HepG2 (cell line): ENCODE measurements around the gene TAGLN2. TPM values are rescaled to one million over a fixed set of nuclear protein-coding genes. Genes with fewer than 3 reads are reported as not detected.

ENCODE experiments used
- ATAC-seq: fragments of 200-7000 bp; cut with Tn5 transposase; 3 replicates; pipeline ENCODE4 v1.9.1; 2020; ENCODE audit warnings: mild to moderate bottlenecking, moderate library complexity
- BruUV-seq: library from RNA; stranded (reverse); fragments of 400-500 nt; replicated peaks from 2 replicates; lab custom pipeline; 2021; lab: Mats Ljungman, UMichigan
- CTCF ChIA-PET: fragments of 300-600 bp; formaldehyde crosslinking; extraction: SDS; loops from one replicate; lab custom pipeline; 2021; ENCODE audit warnings: low total read pairs, inconsistent platforms, low intra/inter-chr PET ratio; lab: Yijun Ruan, JAX
- POLR2A ChIA-PET: fragments of 350-600 bp; sonication (Branson Sonifier 250); formaldehyde crosslinking; loops from one replicate; lab custom pipeline; 2020; ENCODE audit warnings: antibody characterized with exemption, inconsistent platforms; lab: Yijun Ruan, JAX
- DNase-seq: peaks from one replicate; pipeline ENCODE4 v3.0.0-alpha.2; 2015; ENCODE audit warnings: low spot score
- FAIRE-seq: peaks from 3 replicates; lab custom pipeline; 2011; peaks lifted over from hg19 to GRCh38; lab: Jason Lieb, UNC
- H2AFZ ChIP-seq: one replicate; pipeline ENCODE4 v1.6.1; 2011; ENCODE audit warnings: low read length, inconsistent platforms
- H3K27ac ChIP-seq: fragments of 300-600 bp; 3 replicates; pipeline ENCODE4 v1.8.0; 2011; ENCODE audit warnings: mixed run types, mild to moderate bottlenecking, mixed read lengths, low read length, inconsistent platforms; ENCODE audit not compliant: insufficient read depth; ENCODE audit errors: extremely low read length
- H3K27me3 ChIP-seq, 2 experiments: fragments of 200-600 bp in 1 of 2; 2 replicates in 1 of 2; 3 replicates in 1 of 2; pipeline versions ENCODE4 v1.6.0 to v1.8.0; 2011; ENCODE audit warnings: low read length in 2 of 2, mild to moderate bottlenecking in 2 of 2, moderate library complexity in 2 of 2, inconsistent platforms in 1 of 2; ENCODE audit not compliant: insufficient read depth in 2 of 2, control insufficient read depth in 1 of 2
- H3K36me3 ChIP-seq, 2 experiments: fragments of 200-600 bp in 1 of 2; replicated peaks in 1 of 2; 2 replicates in 1 of 2; 3 replicates in 1 of 2; pipeline versions ENCODE4 v1.5.1 to v1.8.0; 2011; ENCODE audit warnings: low read length in 2 of 2, inconsistent platforms in 1 of 2; ENCODE audit not compliant: insufficient read depth in 2 of 2, control insufficient read depth in 1 of 2
- H3K4me1 ChIP-seq: 2 replicates; pipeline ENCODE4 v1.5.1; 2012; ENCODE audit warnings: low read length, inconsistent platforms; ENCODE audit not compliant: insufficient read depth
- H3K4me2 ChIP-seq: 2 replicates; pipeline ENCODE4 v1.6.0; 2011; ENCODE audit warnings: low read depth, low read length, inconsistent platforms
- H3K4me3 ChIP-seq, 3 experiments: fragments of 200-600 bp in 1 of 3; sonication (generic), shearing (Covaris generic) in 1 of 3; replicated peaks in 1 of 3; 2 replicates each; pipeline ENCODE4 v1.5.1; 2011 to 2016; ENCODE audit warnings: low read length in 3 of 3, inconsistent platforms in 2 of 3, low read depth in 2 of 3, mild to moderate bottlenecking in 2 of 3, control low read depth in 1 of 3, mixed read lengths in 1 of 3; ENCODE audit not compliant: insufficient read depth in 1 of 3
- H3K79me2 ChIP-seq: one replicate; pipeline ENCODE4 v1.6.1; 2011; ENCODE audit warnings: low read length, inconsistent platforms; ENCODE audit not compliant: insufficient read depth
- H3K9ac ChIP-seq: 2 replicates; pipeline ENCODE4 v1.6.0; 2011; ENCODE audit warnings: mild to moderate bottlenecking, low read depth, low read length, inconsistent platforms; ENCODE audit not compliant: insufficient read depth
- H3K9me3 ChIP-seq: 2 replicates; pipeline ENCODE4 v1.5.1; 2012; ENCODE audit warnings: mild to moderate bottlenecking, low read length
- H4K20me1 ChIP-seq: 2 replicates; pipeline ENCODE4 v1.6.0; 2011; ENCODE audit warnings: inconsistent platforms, mild to moderate bottlenecking, low read length, moderate library complexity; ENCODE audit not compliant: insufficient read depth
- SMAD9 ChIP-seq: sonication (generic); formaldehyde crosslinking; IDR thresholded peaks from 2 replicates; pipeline ENCODE4 v1.5.1; 2020; ENCODE audit warnings: mild to moderate bottlenecking, missing genetic modification reagents
- TAF15 ChIP-seq: fragments of 200-400 bp; formaldehyde crosslinking; IDR thresholded peaks from one replicate; pipeline ENCODE4 v1.6.1; 2018; ENCODE audit warnings: mild to moderate bottlenecking, low read depth, low read length; ENCODE audit not compliant: poor library complexity, severe bottlenecking
- ZMYM2 ChIP-seq: sonication (generic); formaldehyde crosslinking; IDR thresholded peaks from 2 replicates; pipeline ENCODE4 v1.8.0; 2022; ENCODE audit warnings: mild to moderate bottlenecking, missing genetic modification reagents
- WGBS: methylation state at CpG from one replicate; pipeline ENCODE4 v1.1.6; 2017; ENCODE audit warnings: low lambda C conversion rate; 5-methylcytosine and 5-hydroxymethylcytosine counted together
- in situ Hi-C: cut with HindIII; loops from 2 replicates; pipeline ENCODE4 v1.10.0; 2017; ENCODE audit warnings: low pct_unique_long_range_greater_than_20kb; ENCODE audit not compliant: extremely low pct_ligation_motif_present
- intact Hi-C: fragments of 100-400 bp; cut with micrococcal nuclease; formaldehyde crosslinking; loops from one replicate; pipeline ENCODE4 v1.10.0; 2022; ENCODE audit not compliant: unreplicated experiment
- polyA plus RNA-seq, 8 experiments: library from polyadenylated mRNA; depleted of rRNA in 3 of 8; stranded (reverse) in 7 of 8; unstranded in 1 of 8; fragments of >200 nt; fragmentation: Illumina TruSeq in 4 of 8; extraction: Trizol in 4 of 8; gene quantifications; 2 replicates each; pipeline versions ENCODE4 v1.2.1 to v1.2.3, GENCODE V29; 2011 to 2016; ENCODE audit warnings: low read depth in 4 of 8, missing spikeins in 1 of 8, mixed read lengths in 1 of 8; ENCODE audit not compliant: insufficient read depth in 1 of 8
- total RNA-seq, 5 experiments: library from RNA; depleted of rRNA; stranded (reverse); fragments of >200 nt; fragmentation: Illumina TruSeq; extraction: Trizol; gene quantifications; 2 replicates each; pipeline ENCODE4 v1.2.3, GENCODE V29; 2016; ENCODE audit warnings: low read depth in 1 of 5
- TF ChIP-seq, protein P1 (sequence below): IDR thresholded peaks from 2 replicates; pipeline ENCODE4 v1.6.1; 2016; ENCODE audit warnings: mild to moderate bottlenecking, missing biosample characterization, missing genetic modification reagents
- TF ChIP-seq, protein P2 (sequence below): sonication (generic); formaldehyde crosslinking; IDR thresholded peaks from 2 replicates; pipeline ENCODE4 v1.5.0; 2020; ENCODE audit warnings: mild to moderate bottlenecking, missing genetic modification reagents, borderline replicate concordance

Gene TAGLN2
- total and polyA plus RNA-seq, 2 of the 13 experiments (the other 11 are each of a cell fraction or from before 2014, with no cell fraction given), result 6.7 to 17.2 TPM

DNA sequence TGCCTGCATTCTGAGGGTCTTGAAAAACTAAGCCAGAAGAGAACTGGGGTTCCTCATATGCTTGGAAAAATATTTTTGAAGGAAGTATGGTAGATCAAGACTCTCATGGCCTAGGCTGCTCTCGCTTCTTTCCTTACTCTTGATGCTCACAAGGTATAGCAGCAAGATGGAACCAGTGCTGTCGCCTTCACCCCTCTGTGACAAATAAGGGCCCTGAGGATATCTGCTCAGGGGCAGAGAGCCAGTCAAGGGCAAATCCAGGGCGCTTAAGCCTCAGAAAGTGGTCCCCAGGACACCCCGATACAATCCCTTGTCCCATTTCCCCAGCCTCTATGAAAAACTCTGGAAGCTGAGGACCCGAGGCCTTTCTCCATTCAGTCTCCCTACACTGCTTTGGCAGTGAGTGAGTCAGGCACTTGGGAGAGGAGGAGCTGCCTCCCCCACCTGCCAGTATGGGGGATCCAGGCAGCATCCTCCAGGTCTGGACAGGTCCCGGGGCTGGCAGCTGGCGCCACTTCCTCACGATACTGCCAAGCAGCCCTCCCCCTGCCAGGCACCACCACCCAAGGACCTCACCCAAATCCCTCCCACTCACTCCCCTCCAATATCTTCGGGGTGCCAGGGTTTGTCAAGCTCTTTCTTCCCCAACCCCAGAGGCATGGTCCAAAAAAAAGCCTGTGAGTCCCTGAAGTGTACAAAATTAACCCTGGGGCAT lies 18.8 kb upstream of the TAGLN2 start:
- DNase-seq (no peak), ATAC-seq (no peak), FAIRE-seq (no peak)
- Histone ChIP-seq H3K9ac (no peak overlapping the region), H3K36me3 (no peaks in the 10 kb centered on the region), H3K4me1 (peaks cover 18% of the 10 kb centered on the region), H3K4me2 (no peak overlapping the region), H3K79me2 (no peaks in the 10 kb centered on the region), H3K27me3 (peaks cover 14 to 70% of the 10 kb centered on the region in 2 experiments; a peak in 4 of 5 replicates), H4K20me1 (no peaks in the 10 kb centered on the region), H3K9me3 (no peaks in the 10 kb centered on the region), H3K4me3 (no peak overlapping the region), H2AFZ (no peak overlapping the region), H3K27ac (no peak overlapping the region)
- TF ChIP-seq SMAD9 (no peak), TAF15 (no peak), ZMYM2 (no peak)
- TF ChIP-seq, protein P1, sequence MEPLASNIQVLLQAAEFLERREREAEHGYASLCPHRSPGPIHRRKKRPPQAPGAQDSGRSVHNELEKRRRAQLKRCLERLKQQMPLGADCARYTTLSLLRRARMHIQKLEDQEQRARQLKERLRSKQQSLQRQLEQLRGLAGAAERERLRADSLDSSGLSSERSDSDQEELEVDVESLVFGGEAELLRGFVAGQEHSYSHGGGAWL (CRISPR knock-in tag), result no peak
- TF ChIP-seq, protein P2, sequence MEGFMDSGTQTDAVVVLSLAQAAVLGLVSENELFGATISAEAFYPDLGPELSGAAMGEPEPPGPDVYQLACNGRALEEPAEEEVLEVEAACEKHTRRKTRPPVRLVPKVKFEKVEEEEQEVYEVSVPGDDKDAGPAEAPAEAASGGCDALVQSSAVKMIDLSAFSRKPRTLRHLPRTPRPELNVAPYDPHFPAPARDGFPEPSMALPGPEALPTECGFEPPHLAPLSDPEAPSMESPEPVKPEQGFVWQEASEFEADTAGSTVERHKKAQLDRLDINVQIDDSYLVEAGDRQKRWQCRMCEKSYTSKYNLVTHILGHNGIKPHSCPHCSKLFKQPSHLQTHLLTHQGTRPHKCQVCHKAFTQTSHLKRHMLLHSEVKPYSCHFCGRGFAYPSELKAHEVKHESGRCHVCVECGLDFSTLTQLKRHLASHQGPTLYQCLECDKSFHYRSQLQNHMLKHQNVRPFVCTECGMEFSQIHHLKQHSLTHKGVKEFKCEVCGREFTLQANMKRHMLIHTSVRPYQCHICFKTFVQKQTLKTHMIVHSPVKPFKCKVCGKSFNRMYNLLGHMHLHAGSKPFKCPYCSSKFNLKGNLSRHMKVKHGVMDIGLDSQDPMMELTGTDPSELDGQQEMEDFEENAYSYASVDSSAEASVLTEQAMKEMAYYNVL (CRISPR knock-in tag), result no peak
- ChIA-PET CTCF (no interaction called here), POLR2A (no interaction called here)
- BruUV-seq, result no TSS peak
- in situ Hi-C loops, result no loop called here
- intact Hi-C loops, result no loop called here
- 23% methylated on average over 3 of the region's 9 CpGs for WGBS
